Urinary bladder (tissue), 4 donors: ENCODE measurements around the gene LRCOL1. TPM values are rescaled to one million over a fixed set of nuclear protein-coding genes. Genes with fewer than 3 reads are reported as not detected.

Experiments used
- DNase-seq: peaks from one replicate; pipeline ENCODE4 v3.0.0-alpha.2; 2015; ENCODE audit errors: extremely low spot score
- H3K27ac ChIP-seq: one replicate; pipeline ENCODE4 v1.5.1; 2013; ENCODE audit warnings: low read depth, mild to moderate bottlenecking, moderate library complexity
- H3K36me3 ChIP-seq: one replicate; pipeline ENCODE4 v1.6.1; 2013; ENCODE audit warnings: mild to moderate bottlenecking, moderate library complexity; ENCODE audit not compliant: insufficient read depth
- H3K4me1 ChIP-seq: one replicate; pipeline ENCODE4 v1.6.1; 2013; ENCODE audit warnings: mild to moderate bottlenecking, moderate library complexity; ENCODE audit not compliant: insufficient read depth
- H3K4me3 ChIP-seq: one replicate; pipeline ENCODE4 v1.5.1; 2013; ENCODE audit warnings: low read depth, low read length
- WGBS: extraction: QIAGEN DNeasy Blood & Tissue Kit; methylation state at CpG from one replicate; pipeline ENCODE4 v1.1.7; 2013; 5-methylcytosine and 5-hydroxymethylcytosine counted together
- polyA plus RNA-seq: library from polyadenylated mRNA; stranded (reverse); fragments of 200-250 nt; gene quantifications from one replicate; pipeline ENCODE4 v1.2.3, GENCODE V29; 2013
- total RNA-seq: library from RNA; depleted of rRNA; stranded (reverse); fragments of >200 nt; gene quantifications from one replicate; pipeline ENCODE4 v1.2.3, GENCODE V29; 2014
- donor health status: healthy with polysubstance abuse.
- donor health status: healthy.

The LRCOL1 gene
- total and polyA plus RNA-seq, 2 donors: 0.15 TPM; not detected in 1

GRCh38 chr12:132619386-132620112 lies 9.2 kb upstream of the LRCOL1 start:
- no peak for DNase-seq
- no peak overlapping the region for H3K27ac ChIP-seq
- no peaks in the 10 kb centered on the region for H3K4me1 ChIP-seq
- H3K36me3 ChIP-seq: no peaks in the 10 kb centered on the region
- 15% methylated on average over 53 of the region's 53 CpGs for whole genome bisulfite sequencing
- no peak overlapping the region for H3K4me3 ChIP-seq

GRCh38 chr12:132619071-132619385 lies 8.6 kb upstream of the LRCOL1 start:
- no peaks in the 10 kb centered on the region for H3K4me1 ChIP-seq
- H3K27ac ChIP-seq: no peak overlapping the region
- WGBS: 14% methylated on average over 28 of the region's 28 CpGs
- no peak for DNase-seq
- no peak overlapping the region for H3K4me3 ChIP-seq
- H3K36me3 ChIP-seq: no peaks in the 10 kb centered on the region

- H3K4me3 ChIP-seq: peak within 1 kb of the TSS; percentile 16
- 4% methylated on average over 49 of the region's 49 CpGs for WGBS
- no peaks in the 10 kb centered on the region for H3K36me3 ChIP-seq
- no peak for DNase-seq
- H3K27ac ChIP-seq: no peak within 1 kb of the TSS
- no peaks in the 10 kb centered on the region for H3K4me1 ChIP-seq
Measured at GRCh38 chr12:132618683-132619043, 8.3 kb upstream of the LRCOL1 start, which contains the start of gene P2RX2. P2RX2 (plus strand) TSS chr12:132618776; CDS start chr12:132618817, 41 bp downstream.

- DNase-seq: no peak
- Histone ChIP-seq H3K36me3 (no peaks in the 10 kb centered on the region), H3K27ac (no peak overlapping the region), H3K4me1 (no peaks in the 10 kb centered on the region), H3K4me3 (peak overlapping the region; percentile 16)
- 8% methylated on average over 51 of the region's 51 CpGs for WGBS
Measured at GRCh38 chr12:132617822-132618682, 7.7 kb upstream of the LRCOL1 start.

GRCh38 chr12:132617135-132617701 lies 6.8 kb upstream of the LRCOL1 start:
- H3K36me3 ChIP-seq: no peaks in the 10 kb centered on the region
- no peaks in the 10 kb centered on the region for H3K4me1 ChIP-seq
- DNase-seq: no peak
- H3K4me3 ChIP-seq: no peak overlapping the region
- H3K27ac ChIP-seq: no peak overlapping the region
- 88% methylated on average over 4 of the region's 4 CpGs for WGBS

GRCh38 chr12:132615579-132616038 lies 5.2 kb upstream of the LRCOL1 start:
- no peak overlapping the region for H3K4me3 ChIP-seq
- no peaks in the 10 kb centered on the region for H3K36me3 ChIP-seq
- no peak for DNase-seq
- H3K4me1 ChIP-seq: no peaks in the 10 kb centered on the region
- WGBS: 82% methylated on average over 16 of the region's 16 CpGs
- H3K27ac ChIP-seq: no peak overlapping the region

GRCh38 chr12:132614861-132615578 lies 4.6 kb upstream of the LRCOL1 start:
- Histone ChIP-seq H3K36me3 (no peaks in the 10 kb centered on the region), H3K4me3 (no peak overlapping the region), H3K4me1 (no peaks in the 10 kb centered on the region), H3K27ac (no peak overlapping the region)
- 26% methylated on average over 18 of the region's 18 CpGs for WGBS
- no peak for DNase-seq

GRCh38 chr12:132614029-132614428 lies 3.6 kb upstream of the LRCOL1 start:
- no peak for DNase-seq
- no peak overlapping the region for H3K4me3 ChIP-seq
- 87% methylated on average over 5 of the region's 5 CpGs for WGBS
- no peak overlapping the region for H3K27ac ChIP-seq
- no peaks in the 10 kb centered on the region for H3K4me1 ChIP-seq
- H3K36me3 ChIP-seq: no peaks in the 10 kb centered on the region

GRCh38 chr12:132611620-132612019 lies 1.2 kb upstream of the LRCOL1 start:
- Histone ChIP-seq H3K36me3 (no peaks in the 10 kb centered on the region), H3K4me1 (no peaks in the 10 kb centered on the region), H3K27ac (no peak overlapping the region), H3K4me3 (no peak overlapping the region)
- DNase-seq: no peak
- WGBS: 93% methylated on average over 10 of the region's 10 CpGs

GRCh38 chr12:132610866-132611602 lies 652 bp upstream of the LRCOL1 start:
- no peak overlapping the region for H3K4me3 ChIP-seq

GRCh38 chr12:132608231-132609171 lies 1.9 kb downstream of the LRCOL1 start:
- no peaks in the 10 kb centered on the region for H3K36me3 ChIP-seq
- H3K4me3 ChIP-seq: no peak overlapping the region
- DNase-seq: no peak
- no peaks in the 10 kb centered on the region for H3K4me1 ChIP-seq
- 47% methylated on average over 25 of the region's 25 CpGs for WGBS
- no peak overlapping the region for H3K27ac ChIP-seq

More at GRCh38 chr12:132610866-132611602, 652 bp upstream of the LRCOL1 start:
- no peaks in the 10 kb centered on the region for H3K36me3 ChIP-seq
- no peak overlapping the region for H3K27ac ChIP-seq
- WGBS: 75% methylated on average over 33 of the region's 33 CpGs
- DNase-seq: no peak
- H3K4me1 ChIP-seq: no peaks in the 10 kb centered on the region

GRCh38 chr12:132606927-132607326 lies 3.5 kb downstream of the LRCOL1 start:
- 84% methylated on average over 19 of the region's 19 CpGs for WGBS
- no peak for DNase-seq

More at GRCh38 chr12:132606927-132607326, 3.5 kb downstream of the LRCOL1 start:
- Histone ChIP-seq H3K4me3 (no peak overlapping the region), H3K36me3 (no peaks in the 10 kb centered on the region), H3K27ac (no peak overlapping the region), H3K4me1 (no peaks in the 10 kb centered on the region)
